GM23248 (cell line): Measurements from ENCODE around the gene WNT7B. TPM values are rescaled to one million over a fixed set of nuclear protein-coding genes. Genes with fewer than 3 reads are reported as not detected.

ENCODE experiments used
- DNase-seq: peaks from one replicate; pipeline ENCODE4 v3.0.0-alpha.2; 2015
- H2AFZ ChIP-seq: fragments of 200-600 bp; sonication (generic); 2 replicates; pipeline ENCODE4 v1.6.1; 2016; ENCODE audit warnings: antibody characterized with exemption
- H3F3A ChIP-seq: fragments of 200-600 bp; sonication (generic); 2 replicates; pipeline ENCODE4 v1.6.1; 2016; ENCODE audit warnings: mild to moderate bottlenecking, antibody characterized with exemption, mixed run types; ENCODE audit not compliant: insufficient read depth
- H3K27ac ChIP-seq: fragments of 200-600 bp; sonication (generic); 2 replicates; pipeline ENCODE4 v1.5.1; 2016; ENCODE audit warnings: mild to moderate bottlenecking
- H3K27me3 ChIP-seq: fragments of 200-600 bp; sonication (generic); replicated peaks from 2 replicates; pipeline ENCODE4 v1.6.1; 2016; ENCODE audit warnings: mild to moderate bottlenecking; ENCODE audit not compliant: insufficient read depth
- H3K36me3 ChIP-seq: fragments of 200-600 bp; sonication (generic); 2 replicates; pipeline ENCODE4 v1.6.1; 2016; ENCODE audit warnings: low read depth, mild to moderate bottlenecking
- H3K4me1 ChIP-seq: fragments of 200-600 bp; sonication (generic); 2 replicates; pipeline ENCODE4 v1.6.1; 2016; ENCODE audit warnings: mild to moderate bottlenecking; ENCODE audit not compliant: insufficient read depth
- H3K4me2 ChIP-seq: fragments of 200-600 bp; sonication (generic); one replicate; pipeline ENCODE4 v1.6.1; 2016; ENCODE audit warnings: mild to moderate bottlenecking; ENCODE audit not compliant: unreplicated experiment
- H3K4me3 ChIP-seq: fragments of 200-600 bp; sonication (generic); 2 replicates; pipeline ENCODE4 v1.5.1; 2016; ENCODE audit warnings: mild to moderate bottlenecking
- H3K79me2 ChIP-seq: fragments of 200-600 bp; sonication (generic); 2 replicates; pipeline ENCODE4 v1.6.1; 2016; ENCODE audit warnings: mild to moderate bottlenecking; ENCODE audit not compliant: insufficient read depth
- H3K9ac ChIP-seq: fragments of 200-600 bp; sonication (generic); 2 replicates; pipeline ENCODE4 v1.6.1; 2016; ENCODE audit warnings: mild to moderate bottlenecking
- H3K9me2 ChIP-seq: fragments of 200-600 bp; sonication (generic); 2 replicates; pipeline ENCODE4 v1.6.1; 2016; ENCODE audit warnings: mixed run types, mild to moderate bottlenecking, moderate library complexity; ENCODE audit not compliant: insufficient read depth
- H3K9me3 ChIP-seq: fragments of 200-600 bp; sonication (generic); one replicate; pipeline ENCODE4 v1.6.1; 2017; ENCODE audit warnings: low read depth
- H4K20me1 ChIP-seq: fragments of 200-600 bp; sonication (generic); 2 replicates; pipeline ENCODE4 v1.6.0; 2016; ENCODE audit not compliant: insufficient read depth
- EZH2 ChIP-seq: fragments of 200-600 bp; sonication (generic); IDR thresholded peaks from 2 replicates; pipeline ENCODE4 v1.6.1; 2018; ENCODE audit warnings: antibody characterized with exemption, mild to moderate bottlenecking; ENCODE audit not compliant: insufficient read depth, poor library complexity, severe bottlenecking
- EZH2phosphoT487 ChIP-seq: fragments of 200-600 bp; sonication (generic); IDR thresholded peaks from 2 replicates; pipeline ENCODE4 v1.6.1; 2018; ENCODE audit warnings: antibody characterized with exemption, moderate library complexity, mild to moderate bottlenecking, low read depth; ENCODE audit not compliant: insufficient read depth
- WGBS, 2 experiments: methylation state at CpG; one replicate each; pipeline ENCODE4 v1.1.6; 2015 to 2017; ENCODE audit warnings: low lambda C conversion rate in 2 of 2, low coverage in 1 of 2; ENCODE audit errors: missing lambda C conversion rate in 2 of 2; 5-methylcytosine and 5-hydroxymethylcytosine counted together
- in situ Hi-C: fragments of 300-500 bp; cut with MboI; formaldehyde crosslinking; loops from 2 replicates; pipeline ENCODE4 v1.15.0; 2020
- polyA plus RNA-seq: library from polyadenylated mRNA; unstranded; fragments of >200 nt; fragmentation: Nextera tagmentation; extraction: Ambion mirVana; gene quantifications from 2 replicates; pipeline ENCODE4 v1.2.1, GENCODE V29; 2016
- total RNA-seq: library from RNA; depleted of rRNA; stranded (reverse); fragments of >200 nt; shearing (Covaris generic); gene quantifications from 2 replicates; pipeline ENCODE4 v1.2.3, GENCODE V29; 2014

WNT7B gene
- total and polyA plus RNA-seq, 2 experiments from 2014 or later, result not detected

DNA sequence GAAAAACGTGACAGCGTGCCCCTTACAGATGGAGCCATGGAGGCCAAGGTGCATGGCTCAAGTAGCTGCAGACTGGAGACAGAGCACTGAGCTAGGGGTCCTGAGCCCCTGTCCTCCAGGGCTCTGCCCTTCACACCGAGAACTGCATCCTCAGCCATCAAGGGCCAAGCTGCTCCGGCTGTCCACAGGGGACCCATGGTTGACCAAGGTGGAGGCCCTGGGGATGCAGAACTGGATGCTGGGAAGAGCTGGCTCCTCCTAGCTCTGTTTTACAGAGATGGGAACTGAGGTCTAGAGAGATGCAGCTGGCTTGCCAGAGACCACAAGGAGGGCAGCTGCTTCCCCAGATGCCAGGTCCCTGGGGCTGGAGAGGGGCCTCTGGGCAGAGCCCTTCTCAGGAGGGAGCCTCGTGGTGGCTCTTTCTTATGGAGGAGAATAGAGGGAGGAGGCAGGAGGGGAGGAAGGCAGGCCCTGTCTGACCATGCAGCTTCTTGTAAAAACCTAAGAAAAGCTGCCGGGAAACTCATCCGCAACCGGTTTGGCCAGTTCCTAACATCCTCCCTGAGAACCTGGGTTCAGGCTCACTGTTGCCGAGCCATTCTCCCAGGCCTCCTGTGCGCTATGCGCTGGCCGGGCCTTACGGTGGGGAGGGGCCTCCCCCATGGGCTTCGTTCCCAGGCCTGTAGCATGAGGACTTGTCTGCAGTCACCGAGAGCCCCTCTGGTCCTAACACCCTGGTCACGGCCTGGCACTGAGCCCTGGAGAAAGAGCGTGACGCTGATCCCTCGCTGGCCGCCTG is 80.6 kb downstream of the WNT7B start:
- DNase-seq, result no peak
- H3F3A ChIP-seq, result no peaks in the 10 kb centered on the region
- H3K27me3 ChIP-seq, result peaks cover 13% of the 10 kb centered on the region; the same call in 1 of the 2 replicates
- H3K36me3 ChIP-seq, result no peaks in the 10 kb centered on the region
- 69 to 71% methylated on average over 20 of the region's 20 CpGs for WGBS, 2 experiments
- no peaks in the 10 kb centered on the region for H3K79me2 ChIP-seq
- H3K4me2 ChIP-seq, result no peak overlapping the region
- H4K20me1 ChIP-seq, result no peaks in the 10 kb centered on the region
- no peaks in the 10 kb centered on the region for H3K9me3 ChIP-seq
- H3K4me3 ChIP-seq, result no peak overlapping the region
- H2AFZ ChIP-seq, result no peak overlapping the region
- H3K9me2 ChIP-seq, result no peaks in the 10 kb centered on the region
- in situ Hi-C loops, result no loop called here
- H3K4me1 ChIP-seq, result no peaks in the 10 kb centered on the region
- TF ChIP-seq EZH2phosphoT487 (no peak), EZH2 (no peak)
- no peak overlapping the region for H3K9ac ChIP-seq
- no peak overlapping the region for H3K27ac ChIP-seq

DNA sequence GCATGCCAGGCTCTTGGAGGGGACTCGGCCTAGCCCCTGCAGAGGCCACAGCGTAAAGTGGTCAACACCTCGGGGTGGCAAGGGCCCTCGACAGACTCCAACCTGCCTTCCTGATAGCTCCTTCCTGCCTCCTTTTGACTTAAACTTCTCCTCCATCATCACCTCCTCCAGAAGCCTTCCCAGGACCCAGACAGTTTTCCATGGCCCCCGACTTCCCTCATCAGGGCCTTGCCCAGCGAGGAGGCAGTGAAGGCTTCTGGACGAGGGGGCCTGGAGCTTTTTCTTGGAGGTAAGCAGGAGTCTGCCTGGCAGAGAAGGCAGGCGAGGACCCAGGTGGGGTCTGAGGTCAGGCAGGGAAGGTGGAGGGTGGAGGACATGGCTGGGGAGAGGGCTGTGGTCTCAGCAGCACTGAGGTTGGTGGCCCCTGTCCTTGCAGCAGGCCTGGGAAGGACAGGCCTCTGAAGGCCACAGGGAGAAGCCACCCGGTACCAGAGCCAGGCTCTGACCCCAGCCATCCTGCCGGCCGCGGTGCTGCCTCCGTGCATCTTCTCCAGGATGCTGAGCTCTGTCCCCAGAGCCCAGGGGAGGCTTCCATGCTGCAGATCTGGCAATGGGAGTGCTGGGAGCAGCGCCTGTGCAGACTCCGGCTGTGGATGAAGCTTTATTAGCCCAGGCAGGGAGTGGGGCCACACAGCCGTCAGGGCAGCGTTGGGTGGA is 81.4 kb downstream of the WNT7B start:
- peaks cover 13% of the 10 kb centered on the region; the same call in 1 of the 2 replicates for H3K27me3 ChIP-seq
- no peaks in the 10 kb centered on the region for H3K36me3 ChIP-seq
- H3K4me3 ChIP-seq, result no peak overlapping the region
- H4K20me1 ChIP-seq, result no peaks in the 10 kb centered on the region
- H3K9me3 ChIP-seq, result no peaks in the 10 kb centered on the region
- no peak overlapping the region for H2AFZ ChIP-seq
- WGBS, 2 experiments, result 81 to 86% methylated on average over 14 to 17 of the region's 17 CpGs
- TF ChIP-seq EZH2phosphoT487 (no peak), EZH2 (no peak)
- H3K9ac ChIP-seq, result no peak overlapping the region
- H3K4me2 ChIP-seq, result no peak overlapping the region
- DNase-seq, result no peak
- no peaks in the 10 kb centered on the region for H3K79me2 ChIP-seq
- H3K27ac ChIP-seq, result no peak overlapping the region
- no peaks in the 10 kb centered on the region for H3F3A ChIP-seq
- no peaks in the 10 kb centered on the region for H3K4me1 ChIP-seq
- in situ Hi-C loops, result no loop called here
- no peaks in the 10 kb centered on the region for H3K9me2 ChIP-seq

DNA sequence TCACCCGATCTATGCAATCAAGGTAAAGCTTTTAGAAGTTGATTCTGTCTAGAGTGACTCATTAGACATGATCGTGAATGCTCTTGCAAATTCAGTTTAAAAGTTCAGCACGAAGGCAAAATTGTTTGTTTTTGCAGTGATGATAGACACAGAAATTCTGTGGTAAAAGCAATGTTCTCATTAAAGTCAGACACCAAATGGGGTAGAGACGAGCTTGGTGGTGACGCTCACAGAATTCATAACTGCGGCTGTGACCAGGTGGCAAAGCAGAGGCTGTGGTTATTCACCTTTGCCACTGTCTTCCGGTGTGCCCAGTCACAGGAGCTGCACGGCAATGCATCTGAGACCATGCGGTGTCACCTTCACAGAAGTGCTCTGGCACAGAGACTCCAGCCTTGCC is 83.4 kb downstream of the WNT7B start:
- no peak overlapping the region for H3K9ac ChIP-seq
- H3K79me2 ChIP-seq, result no peaks in the 10 kb centered on the region
- no peak overlapping the region for H3K4me2 ChIP-seq
- no peak overlapping the region for H3K4me3 ChIP-seq
- no peaks in the 10 kb centered on the region for H3K36me3 ChIP-seq
- H4K20me1 ChIP-seq, result no peaks in the 10 kb centered on the region
- WGBS, 2 experiments, result 65 to 69% methylated on average over 9 of the region's 9 CpGs
- in situ Hi-C loops, result no loop called here
- H3K9me3 ChIP-seq, result no peaks in the 10 kb centered on the region
- H3K27me3 ChIP-seq, result peaks cover 13% of the 10 kb centered on the region; the same call in 1 of the 2 replicates
- no peak overlapping the region for H2AFZ ChIP-seq
- no peak overlapping the region for H3K27ac ChIP-seq
- no peak for TF ChIP-seq EZH2phosphoT487
- TF ChIP-seq EZH2, result no peak
- H3K4me1 ChIP-seq, result no peaks in the 10 kb centered on the region
- no peaks in the 10 kb centered on the region for H3F3A ChIP-seq
- no peaks in the 10 kb centered on the region for H3K9me2 ChIP-seq
- DNase-seq, result no peak

DNA sequence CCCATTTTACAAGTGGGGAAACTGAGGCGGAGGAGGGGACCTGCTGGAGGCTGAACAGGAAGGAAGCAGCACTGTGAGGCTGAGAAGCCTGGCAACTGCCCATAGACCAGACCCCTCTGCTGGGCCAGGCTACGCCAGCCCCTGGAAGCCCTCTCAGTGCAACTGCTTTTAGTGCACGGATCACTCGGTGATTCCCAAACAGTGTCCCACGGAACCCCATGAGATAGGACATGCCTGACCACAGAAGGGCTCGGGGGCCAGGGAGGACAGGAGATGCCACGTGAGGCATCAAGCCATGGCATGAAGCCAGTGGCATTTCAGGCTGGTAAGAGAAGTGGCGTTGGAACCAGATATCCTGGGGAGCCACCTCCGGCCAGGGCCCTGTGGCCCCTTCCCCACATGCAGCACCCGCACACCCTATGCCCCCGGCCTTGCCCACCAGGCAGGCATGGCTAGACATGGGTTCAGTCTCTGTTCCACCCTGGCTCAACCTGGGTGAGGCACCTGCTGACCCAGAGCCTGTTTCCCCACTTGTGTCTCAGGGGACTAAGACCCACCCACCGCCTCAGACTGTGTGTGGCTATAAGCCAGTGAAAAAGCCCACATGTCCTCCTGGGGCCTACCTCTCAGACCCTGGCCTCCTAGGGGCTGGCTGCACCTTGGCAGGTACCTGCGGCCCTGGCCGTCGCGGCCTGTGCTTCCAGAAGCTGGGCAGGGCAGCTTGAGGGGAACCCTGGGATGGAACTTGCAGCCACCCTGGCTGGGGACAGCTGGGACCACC is 84.1 kb downstream of the WNT7B start:
- WGBS, 2 experiments, result 61 to 71% methylated on average over 16 of the region's 16 CpGs
- no peaks in the 10 kb centered on the region for H4K20me1 ChIP-seq
- no peak overlapping the region for H3K9ac ChIP-seq
- no peaks in the 10 kb centered on the region for H3K79me2 ChIP-seq
- no peaks in the 10 kb centered on the region for H3K4me1 ChIP-seq
- H3K9me2 ChIP-seq, result no peaks in the 10 kb centered on the region
- TF ChIP-seq EZH2phosphoT487, result no peak
- no peak for TF ChIP-seq EZH2
- peaks cover 13% of the 10 kb centered on the region; the same call in 1 of the 2 replicates for H3K27me3 ChIP-seq
- H3K36me3 ChIP-seq, result no peaks in the 10 kb centered on the region
- no peaks in the 10 kb centered on the region for H3K9me3 ChIP-seq
- H3K4me2 ChIP-seq, result no peak overlapping the region
- no peak overlapping the region for H3K27ac ChIP-seq
- in situ Hi-C loops, result no loop called here
- no peak for DNase-seq
- H3K4me3 ChIP-seq, result no peak overlapping the region
- H3F3A ChIP-seq, result no peaks in the 10 kb centered on the region
- no peak overlapping the region for H2AFZ ChIP-seq
